SIG-M5 (cell line): ENCODE results near the gene ZNF618.

ENCODE experiments used
- DNase-seq: peaks from one replicate; lab custom pipeline; 2025; lab: John Stamatoyannopoulos, UW

The ZNF618 gene

DNA sequence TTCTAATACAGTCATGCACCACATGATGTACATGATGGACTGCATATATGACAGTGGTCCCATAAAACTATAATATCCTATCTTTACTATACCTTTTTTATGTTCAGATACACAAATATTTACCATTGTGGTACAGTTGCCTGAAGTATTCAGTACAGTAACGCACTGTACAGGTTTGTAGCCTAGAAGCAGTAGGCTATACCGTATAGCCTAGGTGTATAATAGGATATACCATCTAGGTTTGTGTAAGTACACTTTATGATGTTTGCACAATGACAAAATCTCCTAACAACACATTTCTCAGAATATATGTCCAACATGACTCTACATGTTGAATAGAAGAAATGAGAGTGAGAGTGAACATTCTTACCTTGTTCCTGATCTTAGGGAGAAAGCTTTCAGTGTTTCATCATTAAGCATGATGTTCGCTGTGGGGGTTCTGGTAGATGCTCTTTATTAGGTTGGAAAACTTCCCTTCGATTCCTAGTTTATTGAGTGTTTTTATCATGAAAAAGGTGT lies 170.2 kb downstream of the ZNF618 start:
- DNase-seq, result no peak

DNA sequence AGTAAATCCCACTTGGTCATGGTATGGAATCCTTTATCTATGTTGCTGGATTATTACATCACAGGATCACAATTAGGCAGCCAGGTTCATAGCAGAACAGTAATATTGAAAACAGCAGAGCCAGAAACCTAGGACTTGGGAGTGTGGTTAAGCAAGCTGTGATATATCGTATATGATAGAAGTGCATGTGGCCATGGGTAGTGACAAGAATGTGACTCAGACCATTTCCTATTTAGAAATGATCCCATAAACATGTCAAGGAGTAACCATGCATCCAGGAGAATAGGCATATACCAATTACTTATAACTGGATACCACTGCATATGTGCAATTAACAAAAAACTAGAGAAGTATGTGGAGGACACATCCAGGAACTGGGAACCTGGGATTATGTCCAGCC lies 170.8 kb downstream of the ZNF618 start:
- no peak for DNase-seq

DNA sequence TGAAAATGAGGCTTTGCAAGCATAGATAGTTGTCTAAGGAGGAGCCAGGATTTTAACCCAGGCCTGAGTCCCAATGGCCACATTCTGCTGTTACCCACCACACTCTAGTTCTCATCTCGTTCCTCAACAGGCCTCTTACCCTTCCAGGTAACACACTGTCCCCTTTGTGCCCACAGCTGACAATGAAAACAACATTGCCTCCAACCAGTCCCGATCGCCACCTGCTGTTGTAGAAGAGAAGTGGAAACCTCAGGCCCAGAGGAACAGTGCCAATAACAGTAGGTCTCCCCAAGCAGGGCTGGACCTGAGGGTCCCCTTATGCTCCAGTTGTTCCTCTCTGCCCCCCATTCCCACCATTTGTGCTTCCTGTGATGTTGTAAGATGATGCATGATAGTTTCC lies 171.6 kb downstream of the ZNF618 start:
- DNase-seq, result no peak

DNA sequence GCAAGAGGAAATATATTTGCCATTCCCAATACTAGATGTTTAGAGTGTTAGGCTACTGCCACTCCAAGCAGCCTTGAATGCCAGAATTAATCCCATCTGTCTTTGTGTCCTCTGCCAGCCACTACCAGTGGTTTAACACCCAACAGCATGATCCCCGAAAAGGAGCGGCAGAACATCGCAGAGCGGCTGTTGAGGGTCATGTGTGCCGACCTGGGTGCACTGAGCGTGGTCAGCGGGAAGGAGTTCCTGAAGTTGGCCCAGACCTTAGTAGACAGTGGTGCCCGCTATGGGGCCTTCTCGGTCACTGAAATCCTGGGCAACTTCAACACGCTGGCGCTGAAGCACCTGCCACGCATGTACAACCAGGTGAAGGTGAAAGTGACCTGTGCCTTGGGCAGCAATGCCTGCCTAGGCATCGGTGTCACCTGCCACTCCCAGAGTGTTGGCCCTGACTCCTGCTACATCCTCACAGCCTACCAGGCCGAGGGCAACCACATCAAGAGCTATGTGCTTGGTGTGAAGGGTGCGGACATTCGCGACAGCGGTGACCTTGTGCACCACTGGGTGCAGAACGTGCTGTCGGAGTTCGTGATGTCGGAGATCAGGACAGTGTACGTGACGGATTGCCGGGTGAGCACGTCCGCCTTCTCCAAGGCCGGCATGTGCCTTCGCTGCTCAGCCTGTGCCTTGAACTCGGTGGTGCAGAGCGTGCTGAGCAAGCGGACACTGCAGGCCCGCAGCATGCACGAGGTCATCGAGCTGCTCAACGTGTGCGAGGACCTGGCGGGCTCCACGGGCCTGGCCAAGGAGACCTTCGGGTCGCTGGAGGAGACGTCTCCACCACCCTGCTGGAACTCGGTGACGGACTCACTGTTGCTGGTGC lies 172.7 kb downstream of the ZNF618 start:
- no peak for DNase-seq

DNA sequence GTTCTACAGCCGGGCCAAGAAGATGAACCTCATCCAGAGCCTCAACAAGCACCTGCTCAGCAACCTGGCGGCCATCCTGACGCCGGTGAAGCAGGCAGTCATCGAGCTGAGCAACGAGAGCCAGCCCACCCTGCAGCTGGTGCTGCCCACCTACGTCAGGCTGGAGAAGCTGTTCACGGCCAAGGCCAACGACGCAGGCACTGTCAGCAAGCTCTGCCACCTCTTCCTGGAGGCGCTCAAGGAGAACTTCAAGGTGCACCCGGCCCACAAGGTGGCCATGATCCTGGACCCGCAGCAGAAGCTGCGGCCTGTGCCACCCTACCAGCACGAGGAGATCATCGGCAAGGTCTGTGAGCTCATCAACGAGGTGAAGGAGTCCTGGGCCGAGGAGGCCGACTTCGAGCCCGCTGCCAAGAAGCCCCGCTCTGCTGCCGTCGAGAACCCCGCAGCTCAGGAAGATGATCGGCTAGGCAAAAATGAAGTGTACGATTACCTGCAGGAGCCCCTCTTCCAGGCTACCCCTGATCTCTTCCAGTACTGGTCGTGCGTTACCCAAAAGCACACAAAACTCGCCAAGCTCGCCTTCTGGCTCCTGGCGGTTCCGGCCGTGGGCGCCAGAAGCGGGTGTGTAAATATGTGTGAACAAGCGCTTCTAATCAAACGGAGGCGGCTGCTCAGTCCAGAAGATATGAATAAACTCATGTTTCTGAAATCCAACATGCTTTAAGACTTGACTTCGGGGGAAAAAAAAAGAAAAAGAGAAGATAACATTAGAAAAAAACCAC lies 173.5 kb downstream of the ZNF618 start:
- DNase-seq, result no peak

DNA sequence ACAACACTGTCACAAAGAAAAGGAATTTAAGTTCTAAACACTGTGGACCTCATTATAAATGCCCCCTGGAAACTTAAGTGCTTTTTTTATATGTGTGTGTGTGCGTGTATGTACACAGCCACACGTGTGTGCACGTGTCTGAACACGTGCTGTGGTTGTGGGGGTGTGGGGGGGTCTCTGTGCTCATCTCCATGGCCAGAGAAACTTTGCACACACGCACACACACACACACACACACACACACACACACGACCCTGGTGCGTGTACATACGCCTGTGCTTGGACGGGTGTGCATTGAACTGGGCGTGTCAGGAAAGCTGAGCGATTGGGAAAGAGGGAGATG lies 174.1 kb downstream of the ZNF618 start:
- no peak for DNase-seq

DNA sequence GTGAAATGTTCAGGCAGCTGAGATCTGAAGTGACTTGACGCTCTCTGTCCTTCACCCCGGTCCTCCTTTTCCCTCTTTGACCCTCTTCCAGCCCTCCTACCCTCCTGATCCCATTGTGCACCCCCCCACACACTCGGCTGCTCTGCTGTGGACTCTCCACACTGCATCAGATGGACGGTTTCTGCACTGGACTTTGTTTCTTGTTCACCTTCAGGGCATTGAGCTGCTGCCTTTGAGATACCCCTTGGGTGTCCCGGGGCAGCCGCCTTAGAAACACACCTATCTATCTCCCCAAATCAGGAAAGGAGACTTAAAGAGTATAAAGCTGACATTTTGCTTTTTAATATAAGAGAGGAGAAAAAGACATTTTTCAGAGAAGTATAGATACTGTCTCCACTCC lies 174.5 kb downstream of the ZNF618 start:
- DNase-seq, result no peak

DNA sequence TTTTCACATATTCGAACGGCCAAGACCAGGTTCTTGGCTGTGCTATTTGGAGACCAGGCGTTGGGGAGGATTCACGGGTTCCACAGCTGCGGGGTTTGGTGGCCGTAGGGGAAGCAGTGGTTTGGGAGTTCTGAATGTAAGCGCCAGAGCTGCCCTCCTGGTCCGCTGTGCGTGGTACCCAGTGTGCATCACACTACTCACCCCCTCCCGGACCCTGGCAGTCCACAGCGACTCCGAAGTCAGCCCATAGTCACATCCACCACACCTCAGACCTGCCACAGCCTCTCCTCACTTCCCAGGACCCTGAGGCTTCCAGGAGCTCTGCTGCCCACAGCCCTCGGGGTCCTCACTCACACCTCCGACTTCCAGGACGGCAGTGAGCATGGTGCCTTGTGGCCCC lies 175.2 kb downstream of the ZNF618 start:
- no peak for DNase-seq

DNA sequence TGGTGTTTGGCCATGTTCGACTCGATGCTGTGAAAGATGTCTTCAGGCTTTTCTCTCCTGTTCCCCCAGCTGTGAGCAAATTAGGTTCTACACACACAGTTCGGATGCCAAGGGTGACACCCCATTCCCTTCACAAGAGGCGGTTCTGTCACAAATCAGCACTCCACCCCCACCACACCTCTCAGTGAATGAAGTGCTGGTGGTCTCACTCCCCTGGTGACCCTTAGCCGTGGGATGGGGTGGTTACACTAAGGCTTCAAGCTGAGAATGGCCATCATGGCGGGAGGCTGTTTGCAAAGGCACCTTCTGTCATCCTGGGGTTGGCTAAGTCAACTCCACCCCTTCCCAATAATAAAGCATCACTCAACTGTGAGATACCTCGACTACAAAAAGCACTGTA lies 175.6 kb downstream of the ZNF618 start:
- DNase-seq, result no peak

DNA sequence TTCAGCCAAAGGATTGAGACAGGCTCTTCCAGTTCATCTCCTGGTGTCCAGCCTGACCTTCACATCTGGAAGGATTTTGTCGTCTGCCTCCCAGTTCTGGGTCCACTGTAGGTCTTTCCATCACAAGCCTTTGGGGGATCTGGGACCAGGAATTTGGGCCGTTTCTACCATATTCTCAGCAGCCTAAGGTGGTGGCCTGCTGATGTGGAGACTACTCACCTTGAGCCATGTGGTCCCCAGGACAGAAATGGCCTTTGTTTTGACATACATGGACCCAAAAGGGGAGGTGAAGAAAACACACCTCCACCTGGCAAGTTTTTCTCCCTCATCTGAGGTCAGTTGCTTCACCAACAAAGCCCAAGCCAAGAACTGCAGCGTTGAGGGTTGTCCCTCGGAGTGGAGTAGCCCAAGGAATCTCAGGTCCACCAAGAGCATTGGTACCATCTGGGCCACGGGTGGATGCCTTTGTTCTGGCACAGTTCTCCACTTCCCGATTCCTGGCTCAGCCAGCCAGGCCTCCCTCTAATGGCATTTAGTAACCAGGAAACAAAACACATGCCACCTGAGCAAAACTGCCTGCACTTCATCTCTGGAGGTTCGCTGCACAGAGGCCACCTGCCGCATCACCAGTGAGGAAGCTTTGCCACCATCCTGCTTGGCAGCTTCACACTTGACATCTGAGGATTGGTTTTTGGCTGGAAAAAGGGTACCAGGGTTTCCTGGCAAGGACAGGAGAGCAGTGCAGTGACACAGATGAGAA lies 177.3 kb downstream of the ZNF618 start:
- DNase-seq, result no peak

DNA sequence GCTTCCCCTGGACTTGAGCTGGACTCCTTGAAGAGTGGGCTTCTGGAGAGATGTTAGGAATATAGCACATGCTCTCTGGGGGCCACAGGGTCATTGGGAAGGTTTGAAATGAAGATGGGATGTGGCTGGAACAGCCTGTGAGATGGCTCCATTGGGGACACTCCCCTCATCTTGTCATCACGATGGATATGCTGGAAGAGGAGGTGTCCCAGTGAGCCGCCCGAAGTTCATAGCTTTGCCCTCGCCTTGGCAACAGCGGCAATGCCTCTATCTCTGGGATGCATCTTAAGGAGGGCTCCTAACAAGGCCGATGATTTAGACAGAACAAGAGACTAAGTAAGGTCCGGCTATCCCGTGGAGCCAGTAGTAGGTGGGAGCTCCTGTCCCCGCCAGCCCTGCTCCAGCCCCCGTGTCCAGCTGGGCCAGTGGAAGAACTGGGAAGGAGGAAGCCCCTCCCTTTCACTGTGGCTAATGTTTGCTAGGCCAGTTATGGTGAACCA lies 178.1 kb downstream of the ZNF618 start:
- no peak for DNase-seq

DNA sequence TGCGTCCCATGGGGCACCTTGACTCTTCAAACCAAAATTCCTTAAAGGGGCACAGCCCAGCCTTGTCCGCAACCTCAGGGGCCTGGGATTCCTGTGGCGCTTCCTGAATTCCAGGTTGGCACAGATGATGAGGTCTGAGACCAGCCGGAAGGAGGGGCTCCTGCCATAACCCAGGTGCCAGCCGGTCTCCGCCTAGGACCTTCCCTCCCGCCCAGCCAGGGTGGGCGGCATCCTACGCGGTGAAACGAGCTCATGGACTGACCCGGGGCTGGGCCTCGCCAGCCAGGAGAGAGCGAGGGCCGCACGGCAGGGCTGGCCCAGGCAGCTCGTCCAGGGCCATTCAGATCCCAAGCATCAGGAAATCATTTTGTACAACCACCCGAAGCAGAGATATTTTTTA lies 179.0 kb downstream of the ZNF618 start:
- no peak for DNase-seq

DNA sequence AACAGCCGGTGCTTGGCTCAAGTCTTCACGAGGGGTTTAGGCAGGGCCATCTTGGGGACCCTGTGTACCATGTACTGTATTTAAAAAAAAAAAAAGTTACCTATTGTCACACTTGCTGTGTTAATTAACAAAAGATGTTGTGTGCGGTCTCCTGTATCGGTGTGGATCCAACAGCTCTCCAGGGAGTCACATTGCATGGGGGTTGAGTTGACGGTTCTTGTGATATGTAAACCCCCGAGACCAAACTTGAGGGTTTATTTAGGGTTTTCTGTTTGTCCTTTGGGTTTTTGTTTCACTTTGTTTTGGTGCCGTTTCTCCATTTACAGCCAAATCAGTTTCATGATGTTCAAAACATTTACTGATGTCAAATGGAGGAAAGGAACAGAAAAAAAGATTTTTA lies 179.8 kb downstream of the ZNF618 start:
- DNase-seq, result no peak

DNA sequence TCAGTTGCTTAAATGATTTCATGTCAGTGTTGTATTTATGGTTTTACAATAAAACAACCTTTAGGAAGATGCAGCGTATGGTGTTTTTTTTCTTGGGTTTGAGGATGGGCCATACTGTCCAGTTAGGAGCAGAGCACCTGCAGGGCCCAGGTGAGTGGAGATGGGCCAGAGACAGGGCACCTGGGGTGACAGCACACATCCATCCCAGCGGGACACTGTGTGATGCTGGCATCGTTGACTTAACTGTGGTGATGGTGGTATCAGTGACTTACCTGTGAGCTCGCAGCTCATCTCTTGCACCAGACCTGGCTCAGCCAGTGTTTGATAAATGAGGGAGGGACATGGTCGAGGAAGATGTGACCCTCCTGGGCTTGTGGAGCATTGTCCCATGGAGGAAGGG lies 180.4 kb downstream of the ZNF618 start:
- no peak for DNase-seq

DNA sequence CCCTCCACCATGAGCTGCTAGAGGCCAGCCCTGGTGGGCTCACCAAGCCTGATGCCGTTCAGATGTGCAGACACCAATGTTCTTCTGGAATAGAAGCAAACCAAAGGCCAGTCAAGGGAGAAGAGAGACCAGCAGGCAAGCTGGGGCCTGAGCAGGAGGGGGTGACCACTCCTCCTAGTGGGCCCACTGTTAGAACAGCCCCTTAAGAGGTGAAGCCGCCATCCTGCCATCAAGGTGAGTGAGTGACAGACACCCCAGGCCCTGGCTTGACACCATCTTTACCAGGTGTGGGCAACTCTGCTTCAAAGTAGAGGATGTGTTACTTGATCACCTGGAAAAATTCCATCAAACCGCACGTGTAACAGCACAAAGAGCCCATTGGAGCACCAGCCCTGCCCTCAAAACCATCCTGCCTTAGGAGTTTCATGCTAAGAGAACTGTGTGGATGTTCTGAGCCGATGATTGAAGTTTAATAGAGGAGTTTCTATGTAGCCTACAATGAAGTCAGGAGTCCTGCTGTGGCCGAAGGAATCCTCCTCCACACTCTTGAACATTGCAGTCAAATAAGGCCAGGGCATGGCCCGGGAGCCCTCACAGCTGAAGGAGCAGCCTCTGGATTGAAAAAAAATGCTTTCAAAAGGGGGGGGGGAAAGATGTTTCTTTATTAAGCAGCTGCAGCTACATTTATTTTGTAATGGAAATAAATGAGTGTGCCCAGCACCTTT lies 181.2 kb downstream of the ZNF618 start:
- no peak for DNase-seq

DNA sequence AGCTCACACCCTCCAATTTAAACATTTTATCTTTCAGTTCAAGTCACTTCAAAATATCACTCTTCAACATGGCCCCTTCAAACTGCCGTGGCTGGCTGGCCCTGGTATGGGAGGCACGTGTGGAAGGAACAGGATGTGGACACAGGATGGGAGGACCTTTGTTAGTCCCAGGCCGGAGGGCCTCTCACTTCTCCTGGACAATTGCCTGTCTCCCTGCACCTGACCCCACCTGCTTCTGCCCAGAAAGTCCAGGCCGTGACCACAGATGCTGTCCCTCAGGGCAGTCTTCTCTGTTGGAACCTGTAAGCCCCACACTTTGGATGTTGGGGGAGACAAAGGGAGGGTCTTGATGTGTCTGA lies 182.6 kb downstream of the ZNF618 start:
- DNase-seq, result no peak

DNA sequence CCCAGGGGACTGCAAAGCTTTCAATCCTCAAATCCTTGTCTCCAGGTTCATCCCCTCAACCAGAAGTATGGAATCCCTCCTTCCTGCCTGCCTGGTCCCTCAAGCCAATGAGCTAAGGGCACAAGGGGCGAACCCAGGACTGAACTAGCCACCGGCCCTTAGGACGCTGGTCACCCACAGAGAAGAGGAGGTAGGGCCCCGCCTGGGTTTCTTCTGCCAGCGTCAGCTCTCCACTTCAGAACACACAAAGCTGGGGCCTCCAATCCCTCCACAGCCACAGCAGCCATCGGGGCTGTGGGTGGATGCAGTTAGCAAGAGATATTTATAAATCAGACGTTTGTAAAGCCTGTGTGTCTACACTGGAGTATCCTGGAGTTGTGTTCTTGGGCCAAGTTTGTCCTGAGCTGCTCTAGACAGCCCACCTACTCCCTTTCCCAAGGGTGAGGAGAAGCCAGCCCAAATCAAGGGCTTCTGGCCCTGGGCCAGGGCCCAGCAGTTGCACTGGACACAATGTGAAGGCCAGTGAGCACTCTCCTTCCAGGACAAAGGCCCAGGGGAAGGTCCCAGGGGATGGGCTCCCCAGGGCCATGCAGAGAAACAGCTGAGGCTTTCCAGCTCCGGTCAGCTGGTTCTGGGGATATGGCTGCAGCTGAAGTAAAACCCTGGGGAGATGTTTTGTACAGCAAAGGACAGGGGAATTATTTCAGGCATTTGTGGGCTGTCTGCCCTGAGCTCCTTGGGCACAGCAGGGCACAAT lies 183.1 kb downstream of the ZNF618 start:
- no peak for DNase-seq

DNA sequence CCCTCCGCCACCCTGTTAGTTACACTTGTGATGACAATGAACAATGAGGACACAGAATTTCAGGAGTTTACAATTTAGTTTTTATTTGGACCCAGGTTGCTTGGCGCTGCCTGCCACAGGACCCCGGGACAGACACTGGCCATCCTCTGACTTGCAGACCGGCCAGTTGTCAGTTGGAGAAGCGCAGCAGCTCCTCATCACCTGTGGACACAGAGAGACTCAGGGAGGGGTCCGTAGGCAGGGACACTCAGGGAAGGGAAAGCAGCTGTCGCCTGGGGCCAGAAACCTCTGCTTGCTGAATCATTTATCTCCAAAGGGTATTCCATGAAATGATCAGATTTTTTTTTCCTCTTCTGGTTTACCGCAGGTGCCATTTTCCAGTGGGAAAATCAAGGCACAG lies 184.0 kb downstream of the ZNF618 start:
- no peak for DNase-seq

DNA sequence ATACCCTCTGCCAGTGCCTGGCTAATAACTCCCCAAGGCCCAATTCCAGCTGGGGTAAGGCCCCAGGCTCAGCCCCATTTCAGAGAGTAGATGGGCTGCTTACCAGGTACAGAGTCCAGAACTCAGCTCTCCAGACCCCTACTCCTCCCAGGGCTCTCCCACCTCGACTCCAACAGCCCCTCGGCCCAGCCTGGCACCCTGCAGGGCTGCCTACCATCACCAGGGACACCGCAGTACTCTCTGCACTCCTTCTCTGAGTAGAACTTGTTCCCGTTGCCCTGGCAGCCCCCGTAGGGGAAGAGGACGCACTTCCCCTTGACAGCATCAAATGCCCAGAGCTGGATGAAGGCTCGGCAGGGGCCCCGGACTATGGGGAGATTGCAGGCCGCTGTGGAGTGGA lies 184.6 kb downstream of the ZNF618 start:
- DNase-seq, result no peak

DNA sequence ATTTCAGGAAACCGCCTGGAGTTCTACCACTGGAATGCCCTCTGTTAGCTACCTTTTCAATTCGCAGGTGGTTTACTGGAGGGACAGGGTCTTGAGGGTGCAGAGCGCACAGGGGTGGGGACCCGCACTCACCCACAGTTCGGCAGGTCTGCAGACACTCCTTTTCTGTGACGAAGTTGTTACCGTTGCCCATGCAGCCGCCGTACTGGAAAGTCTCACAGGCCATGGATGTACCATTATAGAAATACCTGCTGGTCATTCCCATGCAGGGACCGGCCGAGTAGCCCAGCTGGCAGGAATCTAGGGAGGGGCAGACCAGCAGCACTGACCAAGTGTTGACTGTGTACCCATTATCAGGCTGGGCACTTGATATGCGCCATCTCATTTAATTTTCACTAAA lies 185.2 kb downstream of the ZNF618 start:
- DNase-seq, result no peak

DNA sequence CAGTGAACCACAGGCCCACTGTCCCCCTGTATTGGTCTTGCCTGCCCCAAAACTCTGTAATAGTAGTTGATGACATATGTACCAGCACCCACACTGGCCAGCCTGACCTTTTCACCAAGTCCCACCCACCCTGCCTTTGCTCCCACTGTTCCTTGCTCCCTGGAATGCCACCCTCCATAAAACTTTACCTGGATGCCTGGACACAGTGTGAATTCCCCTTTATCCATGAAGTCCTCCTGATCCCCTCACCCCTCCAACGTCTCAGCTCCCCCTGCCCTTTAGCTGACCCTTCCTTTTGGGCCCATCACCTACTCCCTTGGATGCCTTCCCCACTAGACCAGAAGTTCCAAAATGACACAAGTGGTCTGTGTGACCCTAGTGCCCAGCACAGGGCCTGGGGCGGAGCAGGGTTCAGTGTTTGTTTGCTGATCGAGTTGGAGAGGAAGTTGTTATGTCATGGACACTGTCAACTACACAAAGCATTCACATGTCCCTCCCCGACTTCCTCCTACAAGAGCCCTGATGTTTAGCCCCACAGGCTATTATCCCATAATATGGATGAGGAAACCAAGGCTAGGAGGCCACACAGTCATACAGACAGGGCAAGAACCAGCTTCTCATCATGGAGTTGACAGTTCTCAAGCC lies 185.8 kb downstream of the ZNF618 start:
- no peak for DNase-seq
